NK-92 (cell line): ENCODE measurements around the gene NOTCH1.

Experiments used
- DNase-seq: peaks from one replicate; lab custom pipeline; 2025; ENCODE audit not compliant: unreplicated experiment; lab: John Stamatoyannopoulos, UW

The NOTCH1 gene

GRCh38 chr9:136518623-136519022 is 27.2 kb downstream of the NOTCH1 start:
- no peak for DNase-seq

GRCh38 chr9:136517950-136518349 is 27.9 kb downstream of the NOTCH1 start:
- DNase-seq: no peak

GRCh38 chr9:136517012-136517743 is 28.7 kb downstream of the NOTCH1 start:
- DNase-seq: no peak

- no peak for DNase-seq
Measured at GRCh38 chr9:136516191-136516654, 29.6 kb downstream of the NOTCH1 start.

- DNase-seq: no peak
Measured at GRCh38 chr9:136515276-136515675, 30.6 kb downstream of the NOTCH1 start.

GRCh38 chr9:136514022-136514714 is 31.7 kb downstream of the NOTCH1 start:
- DNase-seq: no peak

GRCh38 chr9:136513191-136513590 is 32.7 kb downstream of the NOTCH1 start:
- no peak for DNase-seq

- no peak for DNase-seq
Measured at GRCh38 chr9:136512651-136513071, 33.2 kb downstream of the NOTCH1 start.

GRCh38 chr9:136511670-136512592 is 33.9 kb downstream of the NOTCH1 start:
- DNase-seq: no peak

GRCh38 chr9:136511144-136511669 is 34.6 kb downstream of the NOTCH1 start:
- DNase-seq: no peak

GRCh38 chr9:136510561-136510960 is 35.3 kb downstream of the NOTCH1 start:
- DNase-seq: no peak

- DNase-seq: no peak
Measured at GRCh38 chr9:136509549-136509948, 36.3 kb downstream of the NOTCH1 start.

- no peak for DNase-seq
Measured at GRCh38 chr9:136508729-136509500, 36.9 kb downstream of the NOTCH1 start.

GRCh38 chr9:136507992-136508375 is 37.9 kb downstream of the NOTCH1 start:
- no peak for DNase-seq

- no peak for DNase-seq
Measured at GRCh38 chr9:136507221-136507991, 38.4 kb downstream of the NOTCH1 start.

GRCh38 chr9:136506425-136506824 is 39.4 kb downstream of the NOTCH1 start:
- DNase-seq: no peak

GRCh38 chr9:136505406-136506403 is 40.1 kb downstream of the NOTCH1 start:
- no peak for DNase-seq
